SK-N-SH treated with all-trans-retinoic acid at 6 μM for 48 hours (cell line): ENCODE data around the gene FBXO3.
"Not testable (repeated sequence)": the region's sequence is repeated elsewhere in the genome, so short reads cannot be mapped to it uniquely, and the experiment has no call there.

Experiments used
- BACH2 ChIP-seq: fragments of 250-450 bp; sonication (Bioruptor Pico); IDR thresholded peaks from 2 replicates; pipeline ENCODE4 v1.9.0; 2021; ENCODE audit warnings: mild to moderate bottlenecking, borderline replicate concordance
- CREB5 ChIP-seq: fragments of 250-450 bp; sonication (Bioruptor Pico); IDR thresholded peaks from 2 replicates; pipeline ENCODE4 v1.5.1; 2020; ENCODE audit warnings: low read depth, mild to moderate bottlenecking, moderate library complexity
- PATZ1 ChIP-seq: fragments of 250-450 bp; sonication (Bioruptor Pico); IDR thresholded peaks from 2 replicates; pipeline ENCODE4 v1.8.0; 2020; ENCODE audit warnings: mild to moderate bottlenecking, moderate library complexity, borderline replicate concordance
- RARB ChIP-seq: fragments of 250-450 bp; sonication (Bioruptor Pico); IDR thresholded peaks from 2 replicates; pipeline ENCODE4 v1.8.0; 2021; ENCODE audit warnings: mild to moderate bottlenecking, moderate library complexity
- SNAI2 ChIP-seq: fragments of 250-450 bp; sonication (Bioruptor Pico); IDR thresholded peaks from 2 replicates; pipeline ENCODE4 v1.5.0; 2020; ENCODE audit warnings: mild to moderate bottlenecking, moderate library complexity
- ZC3H10 ChIP-seq: fragments of 250-450 bp; sonication (Bioruptor Pico); IDR thresholded peaks from 2 replicates; pipeline ENCODE4 v1.5.1; 2021; ENCODE audit warnings: mild to moderate bottlenecking, moderate library complexity
- ZFP3 ChIP-seq: fragments of 250-450 bp; sonication (Bioruptor Pico); IDR thresholded peaks from 2 replicates; pipeline ENCODE4 v1.5.0; 2020; ENCODE audit warnings: mild to moderate bottlenecking, moderate library complexity
- ZFP30 ChIP-seq: fragments of 450-650 bp; formaldehyde crosslinking; IDR thresholded peaks from 2 replicates; pipeline ENCODE4 v1.5.0; 2022; ENCODE audit warnings: mild to moderate bottlenecking, moderate library complexity
- ZNF8 ChIP-seq: fragments of 450-650 bp; formaldehyde crosslinking; IDR thresholded peaks from 2 replicates; pipeline ENCODE4 v1.5.0; 2020; ENCODE audit warnings: mild to moderate bottlenecking, moderate library complexity

DNA sequence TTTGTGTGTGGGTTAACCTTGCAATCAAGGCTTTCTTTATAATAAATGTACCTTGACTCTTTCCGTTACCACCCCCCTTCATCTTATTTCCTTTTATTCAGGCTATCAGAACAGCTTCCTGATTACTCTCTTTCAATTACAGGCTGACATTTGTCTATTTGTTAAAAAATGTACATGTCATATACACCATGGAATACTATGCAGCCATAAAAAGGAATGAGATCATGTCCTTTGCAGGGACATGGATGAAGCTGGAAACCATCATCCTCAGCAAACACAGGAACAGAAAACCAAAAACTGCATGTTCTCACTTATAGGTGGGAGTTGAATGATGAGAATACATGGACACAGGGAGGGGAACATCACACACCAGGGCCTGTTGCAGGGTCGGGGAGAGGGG is 13.8 kb upstream of the FBXO3 start:
- not testable (repeated sequence) for TF ChIP-seq PATZ1 (CRISPR knock-in tag); ZFP30 (CRISPR knock-in tag); RARB (CRISPR knock-in tag); CREB5 (CRISPR knock-in tag); BACH2; ZFP3 (CRISPR knock-in tag); SNAI2 (CRISPR knock-in tag); ZNF8; ZC3H10 (CRISPR knock-in tag)
